ENCODE data around the gene TOP1.

DNA sequence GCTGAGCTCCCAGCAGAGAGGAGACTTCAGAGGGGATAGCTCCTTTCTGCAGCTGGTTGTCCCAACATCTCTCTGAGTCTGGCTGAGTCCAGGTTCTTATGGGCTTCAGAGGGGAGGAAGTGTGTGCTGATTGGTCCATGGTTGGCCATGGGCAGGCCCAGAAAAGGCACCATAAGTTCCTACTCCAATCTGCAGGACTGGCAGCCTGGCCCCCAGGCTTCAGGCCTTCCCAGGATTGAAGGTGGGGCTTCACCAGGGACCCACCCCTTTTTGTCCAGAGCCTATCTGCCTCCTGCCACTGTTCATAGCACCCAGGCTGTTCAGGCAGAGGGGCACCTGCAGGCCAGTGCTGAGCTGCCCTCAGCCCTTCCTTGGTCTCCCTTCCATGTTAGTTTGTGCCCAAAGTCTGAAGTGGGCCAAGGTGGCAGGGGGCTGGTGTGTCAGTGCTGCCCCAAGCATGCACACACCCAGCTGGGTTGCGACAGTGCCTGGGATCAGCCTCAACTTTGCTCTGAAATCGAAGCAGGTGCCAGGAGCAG is 21.6 kb upstream of the TOP1 start:
- TF ChIP-seq, protein P1, sequence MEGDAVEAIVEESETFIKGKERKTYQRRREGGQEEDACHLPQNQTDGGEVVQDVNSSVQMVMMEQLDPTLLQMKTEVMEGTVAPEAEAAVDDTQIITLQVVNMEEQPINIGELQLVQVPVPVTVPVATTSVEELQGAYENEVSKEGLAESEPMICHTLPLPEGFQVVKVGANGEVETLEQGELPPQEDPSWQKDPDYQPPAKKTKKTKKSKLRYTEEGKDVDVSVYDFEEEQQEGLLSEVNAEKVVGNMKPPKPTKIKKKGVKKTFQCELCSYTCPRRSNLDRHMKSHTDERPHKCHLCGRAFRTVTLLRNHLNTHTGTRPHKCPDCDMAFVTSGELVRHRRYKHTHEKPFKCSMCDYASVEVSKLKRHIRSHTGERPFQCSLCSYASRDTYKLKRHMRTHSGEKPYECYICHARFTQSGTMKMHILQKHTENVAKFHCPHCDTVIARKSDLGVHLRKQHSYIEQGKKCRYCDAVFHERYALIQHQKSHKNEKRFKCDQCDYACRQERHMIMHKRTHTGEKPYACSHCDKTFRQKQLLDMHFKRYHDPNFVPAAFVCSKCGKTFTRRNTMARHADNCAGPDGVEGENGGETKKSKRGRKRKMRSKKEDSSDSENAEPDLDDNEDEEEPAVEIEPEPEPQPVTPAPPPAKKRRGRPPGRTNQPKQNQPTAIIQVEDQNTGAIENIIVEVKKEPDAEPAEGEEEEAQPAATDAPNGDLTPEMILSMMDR (IDR thresholded peaks at IDR 0.05): no peak
- TF ChIP-seq MAFK (IDR thresholded peaks at IDR 0.05; ENCODE audit: partially characterized antibody): no peak
- TF ChIP-seq KDM1A (IDR thresholded peaks at IDR 0.05; ENCODE audit: low read depth): no peak
- TF ChIP-seq ESRRA (IDR thresholded peaks at IDR 0.05; ENCODE audit: borderline replicate concordance, low read length): no peak

Data from A549 (cell line).